Effector memory CD4-positive, alpha-beta T cell (primary cell): ENCODE measurements around the gene NEMP1.
A peak's percentile ranks its signal among the peaks of the same experiment; 100 is the strongest.

Experiments
- DNase-seq, 3 donors: peaks; one replicate each; pipeline ENCODE4 v3.0.0-alpha.2; 2020
- H3K27ac ChIP-seq: 2 replicates; pipeline ENCODE4 v1.7.0; 2013; ENCODE audit warnings: mild to moderate bottlenecking, low read length, moderate library complexity; ENCODE audit not compliant: insufficient read depth, poor library complexity, severe bottlenecking
- H3K27me3 ChIP-seq: replicated peaks from 2 replicates; pipeline ENCODE4 v1.7.0; 2013; ENCODE audit warnings: mild to moderate bottlenecking, low read length; ENCODE audit not compliant: insufficient read depth, control insufficient read depth, poor library complexity, severe bottlenecking
- H3K36me3 ChIP-seq: 2 replicates; pipeline ENCODE4 v1.7.0; 2013; ENCODE audit warnings: mild to moderate bottlenecking, low read length, moderate library complexity; ENCODE audit not compliant: control insufficient read depth, insufficient read depth
- H3K4me1 ChIP-seq: 2 replicates; pipeline ENCODE4 v1.7.0; 2013; ENCODE audit warnings: low read length, mild to moderate bottlenecking; ENCODE audit not compliant: control insufficient read depth, insufficient read depth, poor library complexity, severe bottlenecking
- H3K4me3 ChIP-seq: 2 replicates; pipeline ENCODE4 v1.7.0; 2013; ENCODE audit warnings: low read length, low read depth, mild to moderate bottlenecking; ENCODE audit not compliant: insufficient read depth, poor library complexity, severe bottlenecking
- H3K9me3 ChIP-seq: 2 replicates; pipeline ENCODE4 v1.7.0; 2013; ENCODE audit warnings: mild to moderate bottlenecking, low read length, moderate library complexity; ENCODE audit not compliant: control insufficient read depth

Gene NEMP1

DNA sequence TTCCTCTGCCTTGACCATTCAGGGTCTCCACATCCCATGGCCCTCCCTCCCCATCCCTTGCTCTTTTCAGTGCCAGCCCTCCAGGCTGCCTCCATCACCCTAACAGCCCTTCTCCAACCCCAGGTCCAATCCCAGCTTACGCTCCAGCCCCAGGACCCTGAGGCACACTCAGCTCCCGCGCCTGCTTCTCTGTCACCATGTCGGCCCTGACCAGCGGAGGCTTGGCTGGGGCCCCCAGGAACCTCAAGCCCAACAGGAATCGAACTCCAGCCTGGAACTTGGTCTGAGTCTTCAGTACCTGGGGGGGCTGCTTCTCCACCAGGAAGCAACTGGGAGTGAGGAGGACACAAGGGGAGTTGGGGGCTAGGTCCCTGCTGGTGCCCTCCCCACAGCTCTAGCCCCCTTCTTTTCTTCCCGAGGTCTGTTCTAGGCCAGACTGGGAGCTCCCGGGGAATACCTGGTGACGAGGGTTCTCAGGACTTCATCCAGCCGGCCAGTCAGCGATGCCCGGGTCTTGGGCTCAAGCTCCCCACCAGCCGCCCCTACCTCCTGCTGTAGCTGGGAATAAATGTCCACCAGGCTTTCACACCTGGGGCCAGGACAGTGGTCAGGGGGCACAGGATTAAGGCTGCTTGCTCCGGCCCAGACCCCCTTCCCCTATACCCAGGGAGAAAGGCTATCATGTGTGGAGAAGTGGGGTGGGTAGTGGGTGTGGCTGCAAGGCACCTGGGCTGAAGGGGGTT is 26.6 kb upstream of the NEMP1 start:
- peaks cover 44% of the 10 kb centered on the region for H3K36me3 ChIP-seq
- no peak for DNase-seq
- H3K27me3 ChIP-seq: no peaks in the 10 kb centered on the region
- no peaks in the 10 kb centered on the region for H3K9me3 ChIP-seq
- H3K4me1 ChIP-seq: peaks cover 16% of the 10 kb centered on the region
- H3K4me3 ChIP-seq: no peak overlapping the region
- H3K27ac ChIP-seq: peak overlapping the region; percentile 22

DNA sequence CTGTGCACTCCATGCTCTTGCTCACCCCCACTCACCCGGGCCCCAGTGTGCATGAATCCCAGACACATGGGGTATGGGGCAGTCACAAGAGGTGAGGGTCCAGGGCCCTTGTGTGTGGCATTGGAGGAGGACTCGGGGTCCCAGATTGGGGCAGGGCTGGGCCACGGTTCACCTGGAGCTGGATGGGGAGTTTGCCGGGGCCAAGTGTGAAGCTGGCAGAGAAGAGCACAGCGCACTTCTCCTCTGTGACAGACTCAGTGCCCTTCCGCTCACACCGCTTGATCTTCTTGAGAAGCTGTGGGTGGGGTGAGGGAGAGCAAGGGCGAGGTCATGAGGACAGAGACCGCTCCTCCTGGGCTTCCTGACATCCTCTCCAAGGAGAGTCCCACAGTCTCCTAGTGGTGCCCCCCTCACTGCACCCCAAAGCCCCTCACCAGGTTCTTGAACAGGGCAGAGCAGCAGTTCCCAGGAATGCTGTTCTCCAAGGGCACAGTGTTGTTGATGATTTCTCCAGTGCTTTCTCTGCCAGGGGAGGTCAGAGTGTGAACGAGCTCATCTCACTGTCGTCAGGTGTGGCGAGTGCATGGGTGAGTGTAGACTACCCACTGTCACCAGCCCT is 25.8 kb upstream of the NEMP1 start:
- no peak for DNase-seq
- Histone ChIP-seq H3K9me3 (no peaks in the 10 kb centered on the region), H3K27ac (no peak overlapping the region), H3K4me3 (no peak overlapping the region), H3K36me3 (peaks cover 51% of the 10 kb centered on the region), H3K4me1 (peaks cover 9% of the 10 kb centered on the region), H3K27me3 (no peaks in the 10 kb centered on the region)

DNA sequence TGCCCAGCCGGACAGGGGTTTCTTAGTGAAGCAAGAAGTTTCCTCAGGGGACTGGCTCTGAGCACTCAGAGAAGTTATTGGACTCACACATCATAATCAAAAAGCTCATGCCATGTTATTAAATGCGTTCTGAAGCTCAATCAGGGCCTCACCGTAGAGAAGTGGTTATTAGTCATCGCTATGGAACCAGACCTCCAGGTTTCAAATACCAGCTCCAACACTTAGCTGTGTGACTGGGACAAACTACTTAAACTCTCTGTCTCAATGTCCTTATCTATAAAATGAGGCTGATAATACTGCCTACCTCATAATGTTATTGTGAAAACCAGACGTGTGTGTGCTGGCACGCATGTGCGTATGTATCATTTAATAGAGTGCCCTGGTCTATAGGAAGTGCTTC is 25.3 kb upstream of the NEMP1 start:
- Histone ChIP-seq H3K4me3 (no peak overlapping the region), H3K9me3 (no peaks in the 10 kb centered on the region), H3K27me3 (no peaks in the 10 kb centered on the region), H3K36me3 (peaks cover 57% of the 10 kb centered on the region), H3K4me1 (peaks cover 6% of the 10 kb centered on the region), H3K27ac (no peak overlapping the region)
- DNase-seq: no peak

DNA sequence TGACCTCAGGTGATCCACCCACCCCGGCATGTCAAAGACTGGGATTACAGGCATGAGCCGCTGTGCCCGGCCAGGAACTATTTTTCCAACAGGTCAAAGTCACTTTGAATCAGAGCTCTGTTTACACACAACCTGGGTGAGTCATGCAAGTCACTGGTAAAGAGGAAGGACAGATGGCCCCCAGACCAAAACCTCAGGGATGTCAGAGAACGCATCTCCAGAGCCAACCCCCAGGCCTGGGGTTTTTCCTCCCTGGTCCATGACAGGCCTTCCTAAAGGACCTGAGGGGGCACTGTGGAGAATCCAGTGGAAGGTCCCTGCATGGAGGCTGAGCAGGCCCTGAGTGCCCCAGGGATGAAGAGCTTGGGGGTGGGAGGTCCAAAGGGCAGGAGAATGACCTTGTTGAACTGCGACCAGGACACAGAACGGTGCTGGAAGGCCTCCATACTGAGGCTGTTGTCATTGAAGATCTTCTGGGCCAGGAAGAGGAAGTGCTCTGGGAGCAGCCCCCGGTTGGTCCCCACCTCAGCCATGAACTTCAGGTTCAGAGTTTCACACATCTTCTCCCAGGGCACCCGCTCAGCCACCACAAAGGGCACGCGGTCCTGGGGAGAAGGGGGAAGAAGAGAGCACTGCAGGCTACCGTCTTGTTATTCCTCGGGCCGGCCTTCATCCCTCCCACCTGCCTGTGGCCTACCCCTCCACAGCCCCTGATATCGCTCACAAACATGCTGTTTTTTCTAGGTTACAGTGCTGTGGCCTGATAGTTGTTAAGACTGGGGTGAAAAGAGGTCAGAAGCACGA is 23.5 kb upstream of the NEMP1 start:
- H3K27ac ChIP-seq: no peak overlapping the region
- no peak overlapping the region for H3K4me3 ChIP-seq
- no peaks in the 10 kb centered on the region for H3K9me3 ChIP-seq
- H3K4me1 ChIP-seq: no peaks in the 10 kb centered on the region
- H3K36me3 ChIP-seq: peaks cover 62% of the 10 kb centered on the region
- no peak for DNase-seq
- no peaks in the 10 kb centered on the region for H3K27me3 ChIP-seq

DNA sequence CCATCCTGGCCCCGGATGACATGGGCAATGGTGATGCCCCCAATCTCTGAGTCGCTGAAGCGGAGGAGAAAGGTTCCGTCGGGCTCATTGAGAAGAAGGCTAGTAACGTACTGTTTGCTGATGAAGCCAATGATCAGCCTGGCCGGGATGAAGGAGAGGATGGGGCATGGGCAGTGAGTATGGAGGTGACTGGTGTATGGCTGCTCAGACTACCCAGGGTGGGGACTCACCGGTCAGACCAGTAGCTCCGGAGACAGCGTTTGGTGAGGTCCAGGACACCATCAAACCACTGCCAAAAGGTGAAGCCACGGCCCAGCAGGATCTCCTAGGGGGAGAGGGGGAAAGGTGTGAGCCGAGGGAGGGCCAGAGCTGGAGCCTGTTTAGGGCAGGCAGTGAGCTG is 21.2 kb upstream of the NEMP1 start:
- H3K4me1 ChIP-seq: no peaks in the 10 kb centered on the region
- no peak overlapping the region for H3K4me3 ChIP-seq
- no peak overlapping the region for H3K27ac ChIP-seq
- H3K36me3 ChIP-seq: peaks cover 58% of the 10 kb centered on the region
- no peaks in the 10 kb centered on the region for H3K9me3 ChIP-seq
- no peak for DNase-seq
- no peaks in the 10 kb centered on the region for H3K27me3 ChIP-seq

DNA sequence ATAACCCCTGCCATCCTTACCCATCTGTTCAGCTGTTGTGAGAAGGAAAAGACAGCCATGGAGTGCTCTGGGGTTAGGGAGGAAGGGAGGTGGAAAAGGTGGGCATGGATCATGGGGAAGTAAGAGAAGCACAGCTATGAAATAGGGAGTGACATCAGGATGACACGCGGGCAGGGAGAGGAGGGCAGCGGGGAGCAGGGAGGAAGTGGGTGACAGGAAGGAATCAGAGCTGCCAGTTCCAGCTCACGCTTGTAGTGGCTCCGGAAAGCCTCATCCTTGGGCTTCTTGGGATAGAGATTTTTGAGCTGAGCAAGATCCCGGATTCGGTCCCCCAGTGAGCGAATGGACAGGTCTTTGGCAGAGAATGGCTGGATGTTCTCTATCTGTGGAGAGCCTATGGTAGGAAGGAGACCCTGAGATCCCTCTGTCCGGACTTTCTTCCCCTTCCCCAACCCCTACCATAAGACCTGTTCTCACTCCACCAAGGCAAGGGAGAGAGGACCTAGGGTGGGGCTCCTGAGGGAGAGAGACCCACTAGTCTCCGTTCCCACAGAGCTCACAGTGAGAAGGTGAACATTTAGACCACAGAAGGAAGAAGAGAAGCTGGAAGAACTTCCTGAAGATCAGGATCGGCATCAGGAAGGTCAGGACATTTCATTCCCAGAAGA is 20.6 kb upstream of the NEMP1 start:
- Histone ChIP-seq H3K27ac (peak overlapping the region; percentile 44), H3K4me3 (no peak overlapping the region), H3K36me3 (peaks cover 53% of the 10 kb centered on the region), H3K4me1 (peaks cover 4% of the 10 kb centered on the region), H3K27me3 (no peaks in the 10 kb centered on the region), H3K9me3 (no peaks in the 10 kb centered on the region)
- DNase-seq: no peak

DNA sequence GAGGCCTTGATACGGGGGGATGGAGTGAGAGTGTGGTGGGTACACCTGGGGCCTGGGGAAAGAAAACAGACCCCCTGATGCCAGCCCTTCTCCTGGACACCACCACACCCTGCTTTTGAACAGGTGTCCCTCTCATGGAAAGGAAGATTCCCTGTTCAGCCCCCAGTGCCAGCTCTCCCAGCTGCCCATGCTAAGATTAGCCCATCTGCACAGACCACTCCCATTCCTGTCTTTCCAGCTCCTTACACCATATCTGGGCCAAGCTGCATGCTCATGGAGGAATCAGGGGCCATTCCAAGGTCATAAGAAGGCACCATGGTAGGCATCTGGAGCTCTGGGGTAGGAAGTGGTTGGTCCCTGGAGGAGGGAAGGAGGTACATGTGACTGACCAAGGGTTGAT is 20.0 kb upstream of the NEMP1 start:
- H3K9me3 ChIP-seq: no peaks in the 10 kb centered on the region
- H3K4me1 ChIP-seq: peaks cover 8% of the 10 kb centered on the region
- H3K36me3 ChIP-seq: peaks cover 48% of the 10 kb centered on the region
- no peaks in the 10 kb centered on the region for H3K27me3 ChIP-seq
- H3K27ac ChIP-seq: peak overlapping the region; percentile 44
- DNase-seq: no peak
- H3K4me3 ChIP-seq: no peak overlapping the region

DNA sequence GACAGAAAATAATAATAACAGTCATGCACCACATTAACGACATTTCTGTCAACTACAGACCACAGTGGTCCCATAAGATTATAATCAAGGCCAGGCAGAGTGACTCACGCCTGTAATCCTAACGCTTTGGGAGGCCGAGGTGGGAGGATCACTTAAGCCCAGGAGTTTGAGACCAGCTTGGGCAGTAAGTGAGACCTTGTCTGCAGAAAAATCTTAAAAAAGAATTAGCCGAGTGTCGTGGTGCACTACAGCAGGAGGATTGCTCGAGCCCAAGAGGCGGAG is 18.9 kb upstream of the NEMP1 start:
- Histone ChIP-seq H3K36me3 (peaks cover 48% of the 10 kb centered on the region), H3K9me3 (no peaks in the 10 kb centered on the region), H3K4me1 (peaks cover 12% of the 10 kb centered on the region), H3K27me3 (no peaks in the 10 kb centered on the region), H3K4me3 (no peak overlapping the region), H3K27ac (no peak overlapping the region)
- no peak for DNase-seq

DNA sequence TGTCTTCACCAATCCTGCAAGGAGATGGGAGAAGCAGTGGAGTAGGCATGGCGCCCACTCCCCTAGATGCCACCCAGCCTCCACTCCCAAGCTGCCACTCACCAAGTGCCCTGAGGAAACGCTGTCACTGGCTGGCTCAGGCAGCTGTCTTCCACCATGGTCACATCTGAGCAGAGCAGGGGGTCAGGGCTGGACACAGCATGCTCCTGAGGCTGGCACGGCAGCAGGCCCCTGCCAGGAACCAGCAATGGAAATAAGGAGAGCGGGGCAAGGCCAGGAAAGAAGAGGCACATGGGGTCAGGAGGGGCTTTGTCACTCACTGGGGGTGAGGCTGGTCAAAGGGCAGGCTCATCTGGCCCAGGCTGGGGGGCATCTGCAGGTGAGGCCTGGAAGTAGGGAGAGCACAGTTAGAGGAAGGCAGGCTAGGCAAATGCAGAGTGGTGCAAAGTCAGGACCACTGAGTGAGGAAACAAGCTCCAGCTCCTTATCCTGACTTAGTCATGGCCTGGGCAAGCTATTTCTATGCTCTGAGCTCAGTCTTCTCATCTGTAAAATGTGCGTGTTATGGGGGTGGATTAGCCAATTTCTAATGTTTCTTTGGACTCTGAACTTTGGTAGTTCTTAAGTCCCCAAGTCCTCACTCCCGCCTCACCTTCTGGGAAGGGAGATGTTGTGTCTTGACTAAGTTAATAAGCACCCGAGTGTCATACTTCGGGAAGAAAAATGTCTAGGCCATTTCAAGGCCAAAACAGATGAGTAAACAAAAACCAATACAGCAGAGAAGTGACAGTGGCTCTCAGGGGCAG is 18.4 kb upstream of the NEMP1 start:
- DNase-seq: no peak
- peaks cover 13% of the 10 kb centered on the region for H3K4me1 ChIP-seq

More for the DNA sequence above, 18.4 kb upstream of the NEMP1 start:
- Histone ChIP-seq H3K27me3 (no peaks in the 10 kb centered on the region), H3K9me3 (no peaks in the 10 kb centered on the region), H3K4me3 (no peak overlapping the region), H3K27ac (no peak overlapping the region), H3K36me3 (peaks cover 49% of the 10 kb centered on the region)
